HG03460 (cell line): ENCODE data around the gene SNRPN.
"Not testable (repeated sequence)": the region's sequence is repeated elsewhere in the genome, so short reads cannot be mapped to it uniquely, and the experiment has no call there.

Source experiments
- ATAC-seq: cut with Tn5 transposase; IDR thresholded peaks from one replicate; pipeline ENCODE4 v1.9.1; 2021; ENCODE audit not compliant: unreplicated experiment

Gene SNRPN

DNA sequence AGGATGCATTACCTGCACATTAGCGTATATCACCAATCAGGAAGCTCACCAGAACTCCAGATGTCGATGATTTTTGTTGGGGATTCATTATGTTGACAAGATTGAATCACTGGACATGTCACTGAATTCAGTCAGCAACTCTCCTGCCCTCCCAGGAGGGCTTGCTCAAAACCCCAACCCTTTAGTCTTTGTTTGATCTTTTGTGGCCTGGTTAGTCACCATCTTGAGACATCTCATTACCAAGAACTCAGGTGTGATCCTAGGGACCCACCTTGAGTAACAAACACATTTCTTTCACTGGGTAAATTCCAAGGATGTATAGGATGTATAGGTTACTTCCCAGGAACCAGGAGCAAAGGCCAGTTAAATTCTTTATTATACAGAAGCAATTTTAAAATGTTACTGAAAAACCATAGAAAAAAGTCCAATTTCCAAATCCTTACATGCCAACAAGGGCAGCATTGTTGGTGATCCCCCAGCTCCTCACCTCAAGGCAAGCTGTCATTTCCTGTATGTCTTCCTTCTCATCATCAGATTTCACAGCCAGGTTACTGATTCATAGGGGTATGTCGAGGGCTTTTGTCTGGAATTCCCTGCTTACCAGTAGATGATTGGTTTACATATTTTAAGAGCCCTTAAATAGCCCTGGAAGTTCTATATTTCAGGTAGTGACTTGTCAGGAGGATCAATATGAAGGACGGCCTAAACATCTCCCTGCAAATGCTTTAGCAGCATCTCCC is 11.7 kb downstream of the SNRPN start:
- no peak for ATAC-seq

DNA sequence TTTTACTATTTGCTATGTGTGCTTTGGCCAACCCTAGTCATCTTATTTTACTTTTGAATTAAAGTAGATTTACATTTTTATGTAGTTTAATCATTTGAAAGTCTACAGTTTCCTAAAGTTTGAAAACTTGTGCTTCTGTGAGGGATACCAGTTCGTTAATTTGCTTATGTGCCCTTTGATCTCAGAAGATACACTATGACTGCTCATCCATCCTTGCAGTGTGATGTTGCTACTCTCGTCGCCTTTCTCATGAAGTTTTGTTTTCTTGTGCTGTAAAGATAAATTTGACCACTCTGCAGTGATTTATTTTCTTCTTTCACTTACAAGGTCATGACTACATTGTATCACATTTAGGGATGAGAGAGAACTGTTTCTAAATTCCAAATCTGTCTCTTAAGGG is 16.3 kb downstream of the SNRPN start:
- ATAC-seq, result no peak

DNA sequence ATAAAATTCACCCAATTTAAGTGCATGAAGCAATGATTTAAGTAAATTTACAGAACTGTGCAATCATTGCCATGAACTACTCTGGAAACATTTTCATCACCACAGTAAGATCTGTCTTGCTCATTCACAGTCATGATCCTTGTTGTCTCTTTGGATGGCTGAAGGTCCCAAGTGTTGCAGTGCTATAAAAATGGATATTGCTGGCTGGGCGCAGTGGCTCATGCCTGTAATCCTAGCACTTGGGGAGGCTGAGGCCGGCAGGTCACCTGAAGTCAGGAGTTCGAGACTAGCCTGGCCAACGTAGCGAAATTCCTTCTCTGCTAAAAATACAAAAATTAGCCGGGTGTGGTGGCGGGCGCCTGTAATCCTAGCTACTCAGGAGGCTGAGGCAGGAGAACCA is 17.0 kb downstream of the SNRPN start:
- ATAC-seq, result no peak

DNA sequence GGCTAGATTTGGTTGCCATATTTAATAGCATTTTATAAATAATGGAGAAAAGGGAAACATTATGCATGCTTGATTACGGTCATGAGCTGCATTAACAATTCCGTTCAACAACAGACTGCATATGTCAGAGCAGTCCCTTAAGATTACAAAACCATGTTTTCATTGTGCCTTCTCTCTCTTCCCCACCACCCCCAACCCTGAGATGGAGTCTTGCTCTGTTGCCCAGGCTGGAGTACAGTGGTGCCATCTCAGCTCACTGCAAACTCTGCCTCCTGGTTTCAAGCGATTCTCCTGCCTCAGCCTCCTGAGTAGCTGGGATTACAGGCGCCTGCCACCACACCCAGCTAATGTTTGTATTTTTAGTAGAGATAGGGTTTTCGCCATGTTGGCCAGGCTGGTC is 17.9 kb downstream of the SNRPN start:
- ATAC-seq, result not testable (repeated sequence)

DNA sequence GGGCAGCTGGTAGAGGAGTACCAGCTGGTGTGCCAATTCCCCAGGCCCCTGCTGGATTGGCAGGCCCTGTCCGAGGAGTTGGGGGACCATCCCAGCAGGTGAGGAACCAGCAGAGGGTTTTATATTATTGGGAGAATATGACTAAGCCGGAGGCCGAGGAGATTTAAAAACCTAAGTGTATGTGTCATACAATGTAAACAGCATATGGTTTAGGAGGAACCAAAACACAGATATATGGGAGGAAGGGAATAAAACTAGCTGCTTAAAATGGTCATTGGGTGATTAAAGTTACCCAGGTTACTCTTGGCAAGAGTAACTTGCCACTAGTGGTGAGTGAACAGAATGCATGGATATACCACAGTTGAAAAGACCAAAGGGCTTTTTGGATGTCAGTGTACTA is 22.1 kb downstream of the SNRPN start:
- no peak for ATAC-seq

DNA sequence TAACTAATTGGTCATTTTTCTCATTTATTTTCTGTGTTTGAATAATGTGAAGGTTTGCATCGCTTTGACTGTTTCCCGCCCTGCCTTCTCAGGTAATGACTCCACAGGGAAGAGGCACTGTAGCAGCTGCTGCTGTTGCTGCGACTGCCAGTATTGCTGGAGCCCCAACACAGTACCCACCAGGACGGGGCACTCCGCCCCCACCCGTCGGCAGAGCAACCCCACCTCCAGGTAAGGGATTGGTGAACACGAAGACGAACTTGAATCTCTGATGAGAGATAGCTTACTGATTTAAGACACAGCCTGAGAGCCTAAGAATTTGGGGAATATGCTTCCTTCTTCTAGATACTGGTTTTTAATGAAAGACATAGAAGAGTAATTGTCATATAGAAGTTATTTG is 22.9 kb downstream of the SNRPN start:
- ATAC-seq, result no peak

DNA sequence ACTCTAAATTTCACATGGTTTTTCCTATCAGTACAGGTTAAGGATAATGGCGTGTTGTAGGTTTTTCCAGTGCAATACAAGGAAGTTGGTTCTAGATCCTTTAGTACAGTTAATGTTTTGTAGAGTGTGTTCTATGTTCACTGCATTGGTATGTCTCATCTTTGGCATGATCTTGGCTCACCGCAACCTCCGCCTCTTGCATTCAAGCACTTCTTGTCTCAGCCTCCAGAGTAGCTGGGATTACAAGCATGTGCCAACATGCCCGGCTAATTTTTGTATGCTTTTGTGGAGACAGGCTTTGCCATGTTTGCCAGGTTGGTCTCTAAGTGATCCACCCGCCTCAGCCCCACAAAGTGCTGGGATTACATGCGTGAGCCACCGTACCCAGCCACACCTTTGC is 30.4 kb downstream of the SNRPN start:
- no peak for ATAC-seq

DNA sequence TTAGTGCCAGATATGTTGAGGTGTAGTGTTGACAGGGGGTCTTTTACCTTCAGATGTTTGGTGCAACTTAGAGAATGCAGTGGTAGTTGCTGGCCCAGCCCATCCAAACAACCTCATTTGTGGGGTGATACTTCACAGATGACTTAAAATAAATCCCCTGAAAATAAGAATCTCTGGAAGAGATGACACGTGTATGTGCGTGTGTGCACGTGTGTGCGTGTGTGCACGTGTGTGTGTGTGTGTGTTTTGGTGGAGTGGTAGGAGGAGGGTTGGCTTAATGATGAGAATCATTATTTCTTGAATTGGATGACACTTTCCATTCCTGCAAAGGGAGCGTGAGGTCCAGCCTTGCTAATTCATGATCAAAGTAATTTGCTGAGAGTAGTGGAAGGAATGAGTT is 31.9 kb downstream of the SNRPN start:
- no peak for ATAC-seq

DNA sequence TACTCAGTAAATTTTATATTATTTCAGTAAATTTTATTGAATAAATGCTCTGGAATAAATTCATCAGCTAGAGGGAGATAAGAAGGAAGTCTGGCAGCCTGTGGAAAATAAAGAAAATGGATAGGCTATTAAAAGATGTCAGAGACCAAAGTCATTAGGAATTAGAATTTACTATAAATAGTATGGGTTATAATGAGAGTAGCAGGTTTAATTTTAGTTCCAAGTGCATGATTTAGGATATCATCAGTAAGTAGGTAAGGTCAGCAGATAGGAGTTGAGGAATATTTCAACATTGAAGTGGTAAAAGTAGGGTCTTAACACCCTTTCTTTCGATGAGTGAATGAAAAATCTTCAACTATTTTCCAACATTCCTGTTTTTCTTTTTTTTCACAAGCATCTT is 64.6 kb downstream of the SNRPN start:
- no peak for ATAC-seq

DNA sequence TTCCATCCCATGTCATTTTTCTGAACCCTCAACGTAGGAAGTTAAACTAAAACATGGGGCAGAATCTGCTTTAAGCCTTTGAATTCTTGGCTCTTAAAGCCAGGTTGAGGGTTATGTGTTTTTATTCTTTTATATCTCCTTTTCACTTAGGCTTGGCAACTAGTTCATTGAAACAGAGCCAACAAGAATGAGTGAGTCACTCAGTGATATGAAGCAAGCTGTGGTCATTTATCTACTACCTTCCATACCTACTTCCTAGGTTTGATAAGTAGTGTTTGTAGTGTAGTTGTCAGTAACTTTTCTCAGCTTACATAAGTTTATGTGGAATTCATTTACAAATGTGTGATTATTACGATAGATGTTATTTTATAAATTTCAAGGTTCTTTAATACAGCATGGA is 67.4 kb downstream of the SNRPN start:
- ATAC-seq, result no peak
